Omental fat pad (tissue), 4 donors: ENCODE results near the gene APOBEC4. TPM values are rescaled to one million over a fixed set of nuclear protein-coding genes. Genes with fewer than 3 reads are reported as not detected.

ENCODE experiments used
- ATAC-seq: fragments of 150-250 bp; one replicate; pipeline ENCODE4 v1.9.1; 2016; ENCODE audit warnings: mild to moderate bottlenecking, moderate library complexity; ENCODE audit not compliant: low FRiP score
- DNase-seq: peaks from one replicate; pipeline ENCODE4 v3.0.0-alpha.2; 2019; ENCODE audit warnings: low spot score
- CTCF ChIP-seq, 3 donors: fragments of 450-650 bp; IDR thresholded peaks; one replicate each; pipeline ENCODE4 v1.5.1; 2016 to 2017; ENCODE audit warnings: antibody characterized with exemption in 3 of 3, mild to moderate bottlenecking in 3 of 3, moderate library complexity in 2 of 3
- total RNA-seq, 4 donors: library from RNA; depleted of rRNA; stranded (reverse); fragments of >200 nt; gene quantifications; one replicate each; pipeline ENCODE4 v1.1.0, GENCODE V29; 2016

The APOBEC4 gene
- total RNA-seq = not detected

GRCh38 chr1:183652547-183653461 is at the start of gene APOBEC4:
Gene APOBEC4, minus strand, starts transcription at chr1:183653316. Its CDS starts 4,535 bp downstream, at chr1:183648781.
- no peak for ATAC-seq
- no peak for DNase-seq
- TF ChIP-seq CTCF (IDR thresholded peaks at IDR 0.05) = no peak

- no peak for TF ChIP-seq CTCF (IDR thresholded peaks at IDR 0.05)
- DNase-seq = no peak
- ATAC-seq = no peak
Measured at GRCh38 chr1:183702813-183703198, 49.7 kb upstream of the APOBEC4 start.

GRCh38 chr1:183702087-183702812 is 49.1 kb upstream of the APOBEC4 start:
- ATAC-seq (no peak), DNase-seq (no peak)
- TF ChIP-seq CTCF (IDR thresholded peaks at IDR 0.05) = no peak

- DNase-seq = no peak
- no peak for ATAC-seq
- no peak for TF ChIP-seq CTCF (IDR thresholded peaks at IDR 0.05)
Measured at GRCh38 chr1:183699616-183700160, 46.6 kb upstream of the APOBEC4 start.

- ATAC-seq = no peak
- TF ChIP-seq CTCF (IDR thresholded peaks at IDR 0.05) = no peak
- no peak for DNase-seq
Measured at GRCh38 chr1:183697814-183698590, 44.9 kb upstream of the APOBEC4 start.

GRCh38 chr1:183696981-183697380 is 43.9 kb upstream of the APOBEC4 start:
- no peak for DNase-seq
- no peak for TF ChIP-seq CTCF (IDR thresholded peaks at IDR 0.05)
- ATAC-seq = no peak
